H1 (cell line): ENCODE measurements around the gene SIX1. TPM values are rescaled to one million over a fixed set of nuclear protein-coding genes. Genes with fewer than 3 reads are reported as not detected.
A peak's percentile ranks its signal among the peaks of the same experiment; 100 is the strongest.

Experiments used
- CTCF ChIA-PET: fragments of 300-600 bp; sonication (Branson Sonifier 250); formaldehyde crosslinking; loops from one replicate; lab custom pipeline; 2021; ENCODE audit not compliant: partially characterized antibody; lab: Charles Lee
- POLR2A ChIA-PET: fragments of 300-600 bp; sonication (Branson Sonifier 250); formaldehyde crosslinking; loops from one replicate; lab custom pipeline; 2021; ENCODE audit warnings: inconsistent platforms; ENCODE audit not compliant: partially characterized antibody; lab: Charles Lee
- DNase-seq, 2 experiments: peaks; one replicate each; pipeline versions ENCODE4 v3.0.0 to v3.0.0-alpha.2; 2010 to 2022; ENCODE audit warnings: low spot score in 2 of 2, low read depth in 1 of 2, mixed read lengths in 1 of 2
- FAIRE-seq: peaks from 2 replicates; lab custom pipeline; 2011; peaks lifted over from hg19 to GRCh38; lab: Jason Lieb, UNC
- H2AFZ ChIP-seq: 2 replicates; pipeline ENCODE4 v1.8.1; 2012; ENCODE audit warnings: low read length, inconsistent platforms
- H2AK5ac ChIP-seq: 2 replicates; pipeline ENCODE4 v1.6.1; 2013; ENCODE audit warnings: low read depth, low read length
- H2BK120ac ChIP-seq: replicated peaks from 2 replicates; pipeline ENCODE3; 2013; ENCODE audit warnings: low read depth, low read length, inconsistent platforms
- H2BK12ac ChIP-seq: 2 replicates; pipeline ENCODE4 v1.6.1; 2013; ENCODE audit warnings: low read depth, low read length
- H2BK15ac ChIP-seq: 2 replicates; pipeline ENCODE4 v1.6.1; 2013; ENCODE audit warnings: low read length
- H2BK20ac ChIP-seq: 2 replicates; pipeline ENCODE4 v1.6.1; 2013; ENCODE audit warnings: low read length
- H2BK5ac ChIP-seq: 2 replicates; pipeline ENCODE4 v1.6.1; 2013; ENCODE audit warnings: low read depth, low read length
- H3K14ac ChIP-seq: 2 replicates; pipeline ENCODE4 v1.6.1; 2013; ENCODE audit warnings: inconsistent platforms; ENCODE audit not compliant: insufficient read length
- H3K18ac ChIP-seq: 2 replicates; pipeline ENCODE4 v1.6.1; 2013; ENCODE audit warnings: low read length; ENCODE audit errors: extremely low read depth
- H3K23ac ChIP-seq: 2 replicates; pipeline ENCODE4 v1.6.1; 2013; ENCODE audit warnings: inconsistent platforms; ENCODE audit not compliant: insufficient read length
- H3K23me2 ChIP-seq: 2 replicates; pipeline ENCODE4 v1.6.1; 2013; ENCODE audit warnings: low read depth, low read length
- H3K27ac ChIP-seq: 2 replicates; pipeline ENCODE4 v1.6.1; 2011; ENCODE audit warnings: low read depth, low read length, inconsistent platforms
- H3K27me3 ChIP-seq, 4 experiments: replicated peaks in 1 of 4; 1 replicate in 1 of 4; 2 replicates in 3 of 4; pipeline versions ENCODE4 v1.6.1 to v1.8.1; 2011 to 2013; ENCODE audit warnings: low read length in 3 of 4, mild to moderate bottlenecking in 3 of 4, inconsistent platforms in 2 of 4, mixed read lengths in 2 of 4, moderate library complexity in 1 of 4; ENCODE audit not compliant: control insufficient read depth in 3 of 4, insufficient read depth in 3 of 4; ENCODE audit errors: extremely low read depth in 1 of 4
- H3K36me3 ChIP-seq, 4 experiments: 2 replicates each; pipeline versions ENCODE4 v1.6.1 to v1.8.1; 2011 to 2013; ENCODE audit warnings: mild to moderate bottlenecking in 4 of 4, low read length in 3 of 4, moderate library complexity in 2 of 4, control low read depth in 1 of 4, inconsistent platforms in 1 of 4; ENCODE audit not compliant: insufficient read depth in 4 of 4, control insufficient read depth in 2 of 4
- H3K4ac ChIP-seq: replicated peaks from 2 replicates; pipeline ENCODE3; 2013; ENCODE audit warnings: low read length, low read depth, mixed read lengths, inconsistent platforms; ENCODE audit not compliant: insufficient read length
- H3K4me1 ChIP-seq, 4 experiments: replicated peaks in 1 of 4; 1 replicate in 1 of 4; 2 replicates in 3 of 4; pipeline versions ENCODE4 v1.6.1 to v1.8.1; 2011 to 2013; ENCODE audit warnings: low read length in 3 of 4, inconsistent platforms in 2 of 4, mixed read lengths in 1 of 4; ENCODE audit not compliant: insufficient read depth in 4 of 4, control insufficient read depth in 3 of 4
- H3K4me2 ChIP-seq, 2 experiments: 2 replicates each; pipeline versions ENCODE4 v1.6.1 to v1.8.1; 2011 to 2013; ENCODE audit warnings: low read depth in 2 of 2, low read length in 2 of 2, control low read depth in 1 of 2, inconsistent platforms in 1 of 2, mild to moderate bottlenecking in 1 of 2; ENCODE audit not compliant: insufficient read depth in 1 of 2
- H3K4me3 ChIP-seq, 4 experiments: fragments of 200-600, 300-600 bp in 1 of 4; sonication (generic), shearing (Covaris generic), sonication (Bioruptor Twin) in 1 of 4; 2 replicates each; pipeline versions ENCODE4 v1.5.1 to v1.8.1; 2011 to 2016; ENCODE audit warnings: low read length in 4 of 4, low read depth in 3 of 4, control low read depth in 2 of 4, inconsistent platforms in 2 of 4, mild to moderate bottlenecking in 2 of 4, mixed read lengths in 1 of 4, moderate library complexity in 1 of 4; ENCODE audit not compliant: insufficient read depth in 2 of 4; ENCODE audit errors: extremely low read depth in 1 of 4
- H3K56ac ChIP-seq: replicated peaks from 2 replicates; pipeline ENCODE3; 2013; ENCODE audit warnings: low read depth, mild to moderate bottlenecking, mixed read lengths, low read length, inconsistent platforms; ENCODE audit not compliant: insufficient read length
- H3K79me1 ChIP-seq: 2 replicates; pipeline ENCODE4 v1.6.1; 2013; ENCODE audit warnings: low read depth, low read length, control low read depth
- H3K79me2 ChIP-seq, 2 experiments: 2 replicates each; pipeline versions ENCODE4 v1.6.1 to v1.8.1; 2012 to 2013; ENCODE audit warnings: low read length in 2 of 2, mild to moderate bottlenecking in 2 of 2, inconsistent platforms in 1 of 2; ENCODE audit not compliant: insufficient read depth in 2 of 2, control insufficient read depth in 1 of 2
- H3K9ac ChIP-seq, 4 experiments: replicated peaks in 1 of 4; 1 replicate in 1 of 4; 2 replicates in 3 of 4; pipeline versions ENCODE4 v1.6.1 to v1.8.1; 2011 to 2013; ENCODE audit warnings: low read depth in 3 of 4, low read length in 3 of 4, control low read depth in 2 of 4, mild to moderate bottlenecking in 2 of 4, moderate library complexity in 2 of 4, inconsistent platforms in 1 of 4; ENCODE audit errors: extremely low read depth in 1 of 4
- H3K9me3 ChIP-seq, 2 experiments: 2 replicates each; pipeline versions ENCODE4 v1.6.1 to v1.8.1; 2012 to 2013; ENCODE audit warnings: mild to moderate bottlenecking in 2 of 2, moderate library complexity in 2 of 2, control low read depth in 1 of 2, inconsistent platforms in 1 of 2, low read depth in 1 of 2, low read length in 1 of 2, mixed read lengths in 1 of 2; ENCODE audit not compliant: insufficient read depth in 2 of 2
- H4K20me1 ChIP-seq, 2 experiments: replicated peaks in 1 of 2; 2 replicates each; pipeline versions ENCODE3 to v1.8.1; 2011 to 2013; ENCODE audit warnings: inconsistent platforms in 2 of 2, low read length in 2 of 2, mild to moderate bottlenecking in 1 of 2; ENCODE audit not compliant: insufficient read depth in 2 of 2, control insufficient read depth in 1 of 2
- H4K5ac ChIP-seq: 2 replicates; pipeline ENCODE4 v1.6.1; 2013; ENCODE audit warnings: low read length, low read depth, mixed read lengths, inconsistent platforms; ENCODE audit not compliant: insufficient read length
- H4K8ac ChIP-seq: 2 replicates; pipeline ENCODE4 v1.8.0; 2013; ENCODE audit warnings: mild to moderate bottlenecking, moderate library complexity, low read length, inconsistent platforms; ENCODE audit not compliant: insufficient read depth; ENCODE audit errors: extremely low read depth
- H4K91ac ChIP-seq: replicated peaks from 2 replicates; pipeline ENCODE3; 2013; ENCODE audit warnings: low read length, mixed read lengths, inconsistent platforms; ENCODE audit not compliant: insufficient read length
- EZH2 ChIP-seq: fragments of 200-600 bp; sonication (generic); IDR thresholded peaks from 2 replicates; pipeline ENCODE4 v1.7.1; 2012; ENCODE audit warnings: low read depth, mild to moderate bottlenecking, moderate library complexity, low read length, inconsistent platforms; ENCODE audit not compliant: severe bottlenecking
- RNF2 ChIP-seq: fragments of 200-900, 300-1000 bp; sonication (generic); IDR thresholded peaks from 2 replicates; pipeline ENCODE4 v1.7.1; 2016; ENCODE audit warnings: borderline replicate concordance, low read depth, mild to moderate bottlenecking, antibody characterized with exemption, low read length; ENCODE audit not compliant: poor library complexity, severe bottlenecking; ENCODE audit errors: missing control alignments
- WGBS, 2 experiments: shearing (Covaris generic) in 1 of 2; methylation state at CpG; one replicate each; pipeline versions ENCODE4 v1.1.6 to v1.1.7; 2013 to 2015; ENCODE audit warnings: low lambda C conversion rate in 2 of 2, mixed read lengths in 2 of 2, inconsistent platforms in 1 of 2, low coverage in 1 of 2, missing lambda C conversion rate in 1 of 2; ENCODE audit not compliant: insufficient replicate concordance in 2 of 2, insufficient coverage in 1 of 2, insufficient read length in 1 of 2; ENCODE audit errors: extremely low coverage in 1 of 2, missing lambda C conversion rate in 1 of 2; 5-methylcytosine and 5-hydroxymethylcytosine counted together
- polyA plus RNA-seq, 7 experiments: library from polyadenylated mRNA; depleted of rRNA in 3 of 7; stranded (reverse) in 5 of 7; unstranded in 2 of 7; fragments of >200 nt in 5 of 7; fragments of 200-250 nt in 2 of 7; gene quantifications; 1 replicate in 5 of 7; 2 replicates in 1 of 7; 4 replicates in 1 of 7; pipeline versions ENCODE4 v1.2.1 to v1.2.3, GENCODE V29; 2011 to 2013; ENCODE audit warnings: missing spikeins in 2 of 7, mixed read lengths in 2 of 7
- total RNA-seq: library from RNA; stranded (reverse); fragmentation: NEBNext Ultra II Directional; extraction: Animal tissue kit (Norgen Biotek cat#: 25700); gene quantifications from 2 replicates; pipeline ENCODE4 v1.2.1, GENCODE V29; 2021

SIX1 gene
- total and polyA plus RNA-seq, 2 of the 8 experiments (the other 6 are each of a cell fraction or from before 2014, with no cell fraction given): 0.03 to 0.69 TPM

GRCh38 chr14:60651086-60651795 lies 2.0 kb upstream of the SIX1 start:
- H3K18ac ChIP-seq: no peak overlapping the region
- peaks cover 12 to 43% (median 27%) of the 10 kb centered on the region in 4 experiments for H3K4me1 ChIP-seq
- H3K56ac ChIP-seq: no peak overlapping the region
- H3K4me3 ChIP-seq: 0 out of 8 replicates have a peak overlapping the region, but pooled peaks of 1 of the 4 experiments have one; percentile 56
- no peak overlapping the region for H2BK120ac ChIP-seq
- no peak overlapping the region for H3K14ac ChIP-seq
- H3K27me3 ChIP-seq: peaks cover 88 to 98% (median 96%) of the 10 kb centered on the region in 4 experiments
- H3K23me2 ChIP-seq: peaks cover 19% of the 10 kb centered on the region
- H3K23ac ChIP-seq: no peak overlapping the region
- no peak overlapping the region for H2BK12ac ChIP-seq
- no peak overlapping the region for H4K8ac ChIP-seq
- H3K79me2 ChIP-seq: no peaks in the 10 kb centered on the region
- peak overlapping the region in 1 of 2 experiments; percentile 84; a peak in 1 of 4 replicates for H3K4me2 ChIP-seq
- H2AFZ ChIP-seq: no peak overlapping the region
- ChIA-PET CTCF (interaction anchor here (0.7 kb wide), 1 partner anchor 477 kb away, joined by 3 read pairs; no protein-coding TSS in a partner anchor), POLR2A (no interaction called here)
- no peaks in the 10 kb centered on the region for H3K79me1 ChIP-seq
- peak; percentile 28 for TF ChIP-seq RNF2
- no peak for TF ChIP-seq EZH2
- no peaks in the 10 kb centered on the region for H3K9me3 ChIP-seq
- 5% methylated on average over 5 of the region's 5 CpGs; no CpG with 5 or more reads in 1 of the 2 experiments for WGBS, 2 experiments
- FAIRE-seq: no peak
- H2BK20ac ChIP-seq: no peak overlapping the region
- no peak for DNase-seq
- H3K4ac ChIP-seq: no peak overlapping the region
- no peak overlapping the region for H3K9ac ChIP-seq
- peaks cover 0 to 2% (median 0%) of the 10 kb centered on the region in 4 experiments; a peak in 1 of 8 replicates for H3K36me3 ChIP-seq
- no peak overlapping the region for H4K5ac ChIP-seq
- no peak overlapping the region for H2BK15ac ChIP-seq
- H4K91ac ChIP-seq: no peak overlapping the region
- no peak overlapping the region for H2AK5ac ChIP-seq
- H3K27ac ChIP-seq: no peak overlapping the region
- no peak overlapping the region for H2BK5ac ChIP-seq
- peaks cover 2 to 24% of the 10 kb centered on the region in 2 experiments for H4K20me1 ChIP-seq
